Measurements from ENCODE around the gene IRX6. TPM values are rescaled to one million over a fixed set of nuclear protein-coding genes. Genes with fewer than 3 reads are reported as not detected.

Gene IRX6
- total and polyA plus RNA-seq, 2 experiments from 2014 or later, result not detected

DNA sequence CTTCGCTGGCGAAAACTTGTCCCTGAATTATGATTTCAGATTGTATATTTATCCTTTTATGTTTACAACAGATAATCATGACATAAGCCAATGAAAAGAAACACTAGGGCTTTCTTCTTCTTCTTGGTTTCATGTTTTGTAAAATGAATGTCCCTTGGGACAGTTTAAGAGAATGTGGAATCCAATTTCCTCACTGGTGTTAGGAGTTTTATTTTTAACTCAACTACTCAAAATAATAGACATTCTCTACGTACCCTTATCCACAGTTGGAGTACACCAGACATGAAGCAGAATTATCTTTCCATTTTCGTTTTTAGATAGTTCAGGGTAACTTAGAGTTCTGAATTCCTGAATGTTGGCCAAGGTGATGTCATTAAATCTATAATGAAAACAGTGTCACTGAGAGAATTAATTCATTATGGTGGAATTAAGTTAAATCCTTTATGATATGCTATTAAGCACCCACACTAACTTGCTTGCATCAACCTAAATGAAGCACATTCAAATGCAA, 43.4 kb downstream of the IRX6 start:
- Histone ChIP-seq H3F3A (ENCODE audit: insufficient read depth) (peaks cover 11% of the 10 kb centered on the region), H4K20me1 (ENCODE audit: insufficient read depth) (no peaks in the 10 kb centered on the region), H3K27me3 (replicated peaks; ENCODE audit: insufficient read depth) (peaks cover 47% of the 10 kb centered on the region), H3K36me3 (ENCODE audit: low read depth) (no peaks in the 10 kb centered on the region), H3K4me3 (0 out of 2 replicates have a peak overlapping the region, but pooled peaks have one; percentile 2), H2AFZ (no peak overlapping the region), H3K9me3 (ENCODE audit: low read depth) (no peaks in the 10 kb centered on the region), H3K27ac (no peak overlapping the region), H3K9me2 (ENCODE audit: insufficient read depth) (no peaks in the 10 kb centered on the region), H3K9ac (no peak overlapping the region), H3K4me2 (ENCODE audit: unreplicated experiment) (peak overlapping the region; percentile 51), H3K4me1 (ENCODE audit: insufficient read depth) (peaks cover 16% of the 10 kb centered on the region), H3K79me2 (ENCODE audit: insufficient read depth) (no peaks in the 10 kb centered on the region)
- WGBS, 2 experiments (ENCODE audit: low coverage in 1 of 2, low lambda C conversion rate in 2 of 2, missing lambda C conversion rate in 2 of 2), result 7 to 13% methylated on average over 4 of the region's 4 CpGs
- no peak for TF ChIP-seq EZH2 (IDR thresholded peaks at IDR 0.05; ENCODE audit: insufficient read depth, poor library complexity, severe bottlenecking)
- TF ChIP-seq EZH2phosphoT487 (IDR thresholded peaks at IDR 0.05; ENCODE audit: insufficient read depth, low read depth), result no peak
- in situ Hi-C loops (cut with MboI), result no loop called here
- DNase-seq, result peak; percentile 36

DNA sequence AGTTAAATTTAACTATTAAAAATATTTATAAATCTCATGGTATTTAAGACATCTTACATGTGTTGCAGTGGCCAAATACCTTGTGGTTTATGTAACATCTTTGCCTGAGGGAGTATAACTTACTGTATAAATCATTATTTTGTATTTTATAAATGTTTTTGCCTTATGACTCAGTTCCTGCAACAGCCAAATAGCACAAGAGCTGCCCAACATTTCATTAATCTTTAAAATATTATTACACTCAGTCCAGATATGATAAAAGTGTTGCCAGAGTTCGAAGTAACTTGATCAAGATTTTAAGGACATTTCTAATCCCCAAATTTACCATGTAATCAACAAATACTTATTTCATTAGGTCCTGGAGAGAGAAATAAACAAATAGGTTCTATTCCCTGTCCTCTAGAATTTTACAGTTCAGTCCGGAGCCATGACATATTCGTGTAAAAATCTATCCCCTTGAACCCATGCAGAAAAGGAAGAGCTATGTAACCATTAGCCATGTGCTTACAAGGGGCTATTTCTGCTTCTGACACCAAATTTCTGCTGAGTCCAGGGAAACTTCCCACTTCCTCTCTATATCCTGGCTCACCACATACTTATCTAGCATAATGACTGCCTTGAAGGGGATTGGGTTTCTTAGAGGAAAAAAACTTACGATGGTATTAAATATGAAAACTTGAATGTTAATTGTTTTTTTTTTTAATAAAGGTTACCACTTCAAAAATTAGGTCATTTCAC, 44.0 kb downstream of the IRX6 start:
- H3K4me2 ChIP-seq (ENCODE audit: unreplicated experiment), result peak overlapping the region; percentile 51
- H3K27ac ChIP-seq, result no peak overlapping the region
- no peaks in the 10 kb centered on the region for H4K20me1 ChIP-seq (ENCODE audit: insufficient read depth)
- no peaks in the 10 kb centered on the region for H3K79me2 ChIP-seq (ENCODE audit: insufficient read depth)
- H3K27me3 ChIP-seq (replicated peaks; ENCODE audit: insufficient read depth), result peaks cover 47% of the 10 kb centered on the region
- H3F3A ChIP-seq (ENCODE audit: insufficient read depth), result peaks cover 11% of the 10 kb centered on the region
- H3K9ac ChIP-seq, result no peak overlapping the region
- WGBS, 2 experiments (ENCODE audit: low coverage in 1 of 2, low lambda C conversion rate in 2 of 2, missing lambda C conversion rate in 2 of 2), result 12 to 17% methylated on average over 4 of the region's 4 CpGs
- peaks cover 16% of the 10 kb centered on the region for H3K4me1 ChIP-seq (ENCODE audit: insufficient read depth)
- H3K9me3 ChIP-seq (ENCODE audit: low read depth), result no peaks in the 10 kb centered on the region
- TF ChIP-seq EZH2 (IDR thresholded peaks at IDR 0.05; ENCODE audit: insufficient read depth, poor library complexity, severe bottlenecking), result no peak
- peak; percentile 53 for DNase-seq
- in situ Hi-C loops (cut with MboI), result no loop called here
- no peaks in the 10 kb centered on the region for H3K36me3 ChIP-seq (ENCODE audit: low read depth)
- 0 out of 2 replicates have a peak overlapping the region, but pooled peaks have one; percentile 2 for H3K4me3 ChIP-seq
- no peaks in the 10 kb centered on the region for H3K9me2 ChIP-seq (ENCODE audit: insufficient read depth)
- H2AFZ ChIP-seq, result no peak overlapping the region

DNA sequence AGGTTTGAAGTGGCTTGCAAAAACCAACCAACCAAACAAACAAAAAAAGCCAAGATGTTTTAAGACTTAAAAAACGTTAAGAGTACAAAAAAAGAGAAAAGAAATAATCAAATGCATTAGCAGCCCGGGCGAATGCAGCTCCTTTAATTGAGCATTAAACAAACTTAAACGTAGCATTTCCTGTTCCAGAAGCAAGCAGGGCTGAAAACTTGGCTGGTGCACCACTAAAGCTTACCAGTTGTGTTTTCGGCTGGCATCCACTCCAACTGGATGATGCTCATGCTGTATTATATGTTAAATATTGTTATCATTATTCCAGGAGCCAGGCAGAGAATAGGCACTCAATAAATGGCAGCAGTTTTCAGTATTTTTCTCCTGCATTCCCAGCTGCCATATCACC, 45.1 kb downstream of the IRX6 start:
- 40 to 42% methylated on average over 5 of the region's 5 CpGs for WGBS, 2 experiments (ENCODE audit: low coverage in 1 of 2, low lambda C conversion rate in 2 of 2, missing lambda C conversion rate in 2 of 2)

DNA sequence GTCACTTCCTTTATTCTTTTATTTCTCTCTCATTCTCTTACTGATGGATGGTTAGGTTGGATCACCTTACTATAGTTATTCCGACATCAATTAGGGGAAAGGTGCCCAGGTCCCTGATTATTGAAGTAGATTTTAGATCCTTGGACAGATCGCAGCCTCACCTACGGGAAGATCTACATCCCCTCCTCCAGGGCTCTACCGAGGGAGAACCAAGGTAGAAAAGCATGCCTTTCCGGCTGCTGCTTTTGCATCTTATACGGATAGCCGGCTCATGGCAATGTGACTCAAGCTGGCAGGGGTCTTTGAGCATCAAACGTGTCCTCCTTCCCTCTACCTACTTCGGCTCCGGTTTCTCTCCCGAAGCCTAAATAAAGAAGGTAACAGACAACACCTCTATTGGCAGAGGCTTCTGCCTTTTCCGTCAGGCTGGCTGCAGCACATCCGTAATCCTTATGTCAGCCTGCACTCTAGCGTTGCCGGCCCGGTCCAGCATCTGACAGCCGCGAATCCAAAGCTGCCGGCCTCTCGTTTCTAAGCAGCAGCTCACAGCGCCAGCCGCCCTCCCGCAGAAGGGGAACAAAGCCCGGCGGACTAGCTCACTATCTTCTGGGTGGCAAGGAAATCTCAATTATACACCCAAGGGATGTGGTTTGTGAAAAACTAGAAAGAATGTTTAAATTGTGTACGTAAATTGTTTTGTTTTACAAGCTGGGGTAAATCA, 46.9 kb downstream of the IRX6 start:
- in situ Hi-C loops (cut with MboI), result no loop called here
- H2AFZ ChIP-seq, result no peak overlapping the region

More for the DNA sequence above, 45.1 kb downstream of the IRX6 start:
- no peak overlapping the region for H3K4me2 ChIP-seq (ENCODE audit: unreplicated experiment)
- in situ Hi-C loops (cut with MboI), result no loop called here
- H3K27me3 ChIP-seq (replicated peaks; ENCODE audit: insufficient read depth), result peaks cover 45% of the 10 kb centered on the region
- H3K27ac ChIP-seq, result no peak overlapping the region
- no peaks in the 10 kb centered on the region for H3K36me3 ChIP-seq (ENCODE audit: low read depth)
- no peaks in the 10 kb centered on the region for H3K79me2 ChIP-seq (ENCODE audit: insufficient read depth)
- TF ChIP-seq EZH2phosphoT487 (IDR thresholded peaks at IDR 0.05; ENCODE audit: insufficient read depth, low read depth) (no peak), EZH2 (IDR thresholded peaks at IDR 0.05; ENCODE audit: insufficient read depth, poor library complexity, severe bottlenecking) (no peak)
- peaks cover 11% of the 10 kb centered on the region for H3F3A ChIP-seq (ENCODE audit: insufficient read depth)
- no peaks in the 10 kb centered on the region for H3K9me2 ChIP-seq (ENCODE audit: insufficient read depth)
- H2AFZ ChIP-seq, result no peak overlapping the region
- H4K20me1 ChIP-seq (ENCODE audit: insufficient read depth), result no peaks in the 10 kb centered on the region
- no peak for DNase-seq
- H3K9me3 ChIP-seq (ENCODE audit: low read depth), result no peaks in the 10 kb centered on the region
- peaks cover 16% of the 10 kb centered on the region for H3K4me1 ChIP-seq (ENCODE audit: insufficient read depth)
- no peak overlapping the region for H3K4me3 ChIP-seq
- no peak overlapping the region for H3K9ac ChIP-seq

More for the DNA sequence above, 46.9 kb downstream of the IRX6 start:
- Histone ChIP-seq H4K20me1 (ENCODE audit: insufficient read depth) (no peaks in the 10 kb centered on the region), H3K27ac (no peak overlapping the region), H3K9me2 (ENCODE audit: insufficient read depth) (no peaks in the 10 kb centered on the region), H3K4me1 (ENCODE audit: insufficient read depth) (peaks cover 16% of the 10 kb centered on the region), H3K9ac (no peak overlapping the region), H3K4me3 (peak overlapping the region; percentile 26), H3K79me2 (ENCODE audit: insufficient read depth) (no peaks in the 10 kb centered on the region), H3K9me3 (ENCODE audit: low read depth) (no peaks in the 10 kb centered on the region), H3F3A (ENCODE audit: insufficient read depth) (peaks cover 11% of the 10 kb centered on the region), H3K36me3 (ENCODE audit: low read depth) (no peaks in the 10 kb centered on the region), H3K4me2 (ENCODE audit: unreplicated experiment) (peak overlapping the region; percentile 56), H3K27me3 (replicated peaks; ENCODE audit: insufficient read depth) (peaks cover 43% of the 10 kb centered on the region)
- TF ChIP-seq EZH2 (IDR thresholded peaks at IDR 0.05; ENCODE audit: insufficient read depth, poor library complexity, severe bottlenecking) (peak; percentile 35), EZH2phosphoT487 (IDR thresholded peaks at IDR 0.05; ENCODE audit: insufficient read depth, low read depth) (0 out of 2 replicates have a peak, but pooled peaks have one; percentile 20)
- 4 to 7% methylated on average over 26 of the region's 26 CpGs for WGBS, 2 experiments (ENCODE audit: low coverage in 1 of 2, low lambda C conversion rate in 2 of 2, missing lambda C conversion rate in 2 of 2)
- DNase-seq, result peak; percentile 79

Measured in GM23248 (cell line).